ENCODE data around the gene DLK2.
"Not testable (repeated sequence)": the region's sequence is repeated elsewhere in the genome, so short reads cannot be mapped to it uniquely, and the experiment has no call there.

Gene DLK2

GRCh38 chr6:43465948-43466347, 10.6 kb upstream of the DLK2 start:
- Histone ChIP-seq H3K4me2 (ENCODE audit: low read length) (no peak overlapping the region), H2AFZ (no peak overlapping the region), H3K27me3 (ENCODE audit: control insufficient read depth, insufficient read depth, low read length) (no peaks in the 10 kb centered on the region), H3K79me2 (no peaks in the 10 kb centered on the region), H3K9ac (no peak overlapping the region), H3K4me3 (ENCODE audit: low read depth, low read length) (no peak overlapping the region), H3K4me1 (no peaks in the 10 kb centered on the region), H3K27ac (no peak overlapping the region), H3K9me3 (ENCODE audit: control insufficient read depth, low read length) (no peaks in the 10 kb centered on the region), H3K36me3 (ENCODE audit: control insufficient read depth, insufficient read depth, low read length) (no peaks in the 10 kb centered on the region)
- no peak for TF ChIP-seq CTCF (IDR thresholded peaks at IDR 0.05)

DNA sequence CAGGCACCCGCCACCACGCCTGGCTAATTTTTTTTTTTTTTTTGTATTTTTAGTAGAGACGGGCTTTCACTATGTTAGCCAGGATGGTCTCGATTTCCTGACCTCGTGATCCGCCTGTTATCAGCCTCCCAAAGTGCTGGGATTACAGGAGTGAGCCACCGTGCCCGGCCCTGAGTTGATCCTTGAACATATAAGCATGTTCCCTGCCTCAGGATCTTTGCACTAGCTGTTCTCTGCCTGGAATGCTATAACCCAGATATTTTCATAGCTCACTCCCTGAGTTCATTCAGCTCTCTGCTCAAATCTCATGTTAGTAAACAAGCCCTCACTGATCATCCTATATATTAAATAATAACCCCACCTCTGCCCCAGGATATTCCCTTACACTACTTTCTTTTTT, 9.0 kb upstream of the DLK2 start:
- Histone ChIP-seq H3K4me2 (ENCODE audit: low read length) (no peak overlapping the region), H3K4me1 (no peaks in the 10 kb centered on the region), H3K79me2 (no peaks in the 10 kb centered on the region), H3K9me3 (ENCODE audit: control insufficient read depth, low read length) (no peaks in the 10 kb centered on the region), H3K36me3 (ENCODE audit: control insufficient read depth, insufficient read depth, low read length) (no peaks in the 10 kb centered on the region), H3K27ac (no peak overlapping the region), H2AFZ (no peak overlapping the region), H3K4me3 (ENCODE audit: low read depth, low read length) (no peak overlapping the region), H3K9ac (no peak overlapping the region), H3K27me3 (ENCODE audit: control insufficient read depth, insufficient read depth, low read length) (no peaks in the 10 kb centered on the region)
- no peak for TF ChIP-seq CTCF (IDR thresholded peaks at IDR 0.05)

GRCh38 chr6:43461936-43462335, 6.6 kb upstream of the DLK2 start:
- no peak overlapping the region for H2AFZ ChIP-seq
- H3K27ac ChIP-seq, result no peak overlapping the region
- H3K36me3 ChIP-seq (ENCODE audit: control insufficient read depth, insufficient read depth, low read length), result no peaks in the 10 kb centered on the region
- no peaks in the 10 kb centered on the region for H3K4me1 ChIP-seq
- TF ChIP-seq CTCF (IDR thresholded peaks at IDR 0.05), result no peak
- H3K9ac ChIP-seq, result no peak overlapping the region
- H3K4me3 ChIP-seq (ENCODE audit: low read depth, low read length), result no peak overlapping the region
- no peaks in the 10 kb centered on the region for H3K27me3 ChIP-seq (ENCODE audit: control insufficient read depth, insufficient read depth, low read length)
- H3K4me2 ChIP-seq (ENCODE audit: low read length), result no peak overlapping the region
- no peaks in the 10 kb centered on the region for H3K79me2 ChIP-seq
- no peaks in the 10 kb centered on the region for H3K9me3 ChIP-seq (ENCODE audit: control insufficient read depth, low read length)

GRCh38 chr6:43460032-43460431, 4.7 kb upstream of the DLK2 start:
- H2AFZ ChIP-seq, result no peak overlapping the region
- H3K4me2 ChIP-seq (ENCODE audit: low read length), result no peak overlapping the region
- H3K9me3 ChIP-seq (ENCODE audit: control insufficient read depth, low read length), result no peaks in the 10 kb centered on the region
- H3K4me3 ChIP-seq (ENCODE audit: low read depth, low read length), result no peak overlapping the region
- peaks cover 5% of the 10 kb centered on the region for H3K4me1 ChIP-seq
- no peak overlapping the region for H3K9ac ChIP-seq
- H3K27ac ChIP-seq, result no peak overlapping the region
- H3K27me3 ChIP-seq (ENCODE audit: control insufficient read depth, insufficient read depth, low read length), result no peaks in the 10 kb centered on the region
- no peak for TF ChIP-seq CTCF (IDR thresholded peaks at IDR 0.05)
- H3K36me3 ChIP-seq (ENCODE audit: control insufficient read depth, insufficient read depth, low read length), result no peaks in the 10 kb centered on the region
- H3K79me2 ChIP-seq, result no peaks in the 10 kb centered on the region

DNA sequence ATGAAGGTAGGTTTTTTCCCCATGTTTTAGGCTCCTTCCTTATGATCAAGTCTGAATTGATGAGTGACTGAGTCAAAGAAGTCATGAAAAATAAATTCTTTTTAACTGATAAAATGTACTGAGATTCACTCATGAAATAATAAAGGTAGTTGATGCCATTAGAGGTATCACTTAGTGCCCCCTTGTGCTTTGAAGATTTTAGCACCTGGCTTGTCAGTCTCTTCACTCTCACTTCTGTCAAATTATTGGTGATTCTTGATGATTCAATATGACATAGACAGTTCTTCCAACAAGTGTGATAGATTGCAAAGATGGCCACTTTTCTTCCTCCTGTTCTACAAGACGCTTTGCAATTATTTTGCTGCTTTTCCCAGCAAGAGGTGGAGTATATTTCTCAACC, 4.2 kb upstream of the DLK2 start:
- Histone ChIP-seq H2AFZ (no peak overlapping the region), H3K4me3 (ENCODE audit: low read depth, low read length) (no peak overlapping the region), H3K4me1 (peaks cover 5% of the 10 kb centered on the region), H3K79me2 (no peaks in the 10 kb centered on the region), H3K9me3 (ENCODE audit: control insufficient read depth, low read length) (no peaks in the 10 kb centered on the region), H3K9ac (no peak overlapping the region), H3K27me3 (ENCODE audit: control insufficient read depth, insufficient read depth, low read length) (no peaks in the 10 kb centered on the region), H3K4me2 (ENCODE audit: low read length) (no peak overlapping the region), H3K27ac (no peak overlapping the region), H3K36me3 (ENCODE audit: control insufficient read depth, insufficient read depth, low read length) (no peaks in the 10 kb centered on the region)
- TF ChIP-seq CTCF (IDR thresholded peaks at IDR 0.05), result no peak

DNA sequence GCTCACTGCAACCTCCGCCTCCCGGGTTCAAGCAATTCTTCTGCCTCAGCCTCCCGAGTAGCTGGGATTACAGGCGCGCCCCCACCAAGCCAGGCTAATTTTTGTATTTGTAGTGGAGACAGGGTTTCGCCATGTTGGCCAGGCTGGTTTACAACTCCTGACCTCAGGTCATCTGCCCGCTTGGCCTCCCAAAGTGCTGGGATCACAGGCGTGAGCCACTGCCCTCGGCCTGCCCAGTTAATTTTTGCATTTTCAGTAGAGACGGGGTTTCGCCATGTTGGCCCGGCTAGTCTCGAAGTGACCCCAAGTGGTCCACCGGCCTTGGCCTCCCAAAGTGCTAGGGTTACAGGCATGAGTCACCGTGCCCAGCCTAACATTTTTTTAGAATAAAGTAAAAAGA, 2.8 kb upstream of the DLK2 start:
- not testable (repeated sequence) for H2AFZ ChIP-seq; H3K4me1 ChIP-seq; H3K79me2 ChIP-seq; H3K36me3 ChIP-seq (ENCODE audit: control insufficient read depth, insufficient read depth, low read length); H3K27me3 ChIP-seq (ENCODE audit: control insufficient read depth, insufficient read depth, low read length); H3K27ac ChIP-seq; H3K9ac ChIP-seq; H3K4me2 ChIP-seq (ENCODE audit: low read length); H3K4me3 ChIP-seq (ENCODE audit: low read depth, low read length); H3K9me3 ChIP-seq (ENCODE audit: control insufficient read depth, low read length)
